SK-N-MC (cell line): Measurements from ENCODE around the gene RAET1G.

Source experiments
- EZH2 ChIP-seq: fragments of 200-600 bp; sonication (generic); IDR thresholded peaks from one replicate; pipeline ENCODE4 v1.6.1; 2017; ENCODE audit warnings: antibody characterized with exemption
- POLR2AphosphoS5 ChIP-seq: IDR thresholded peaks from 2 replicates; pipeline ENCODE4 v1.6.1; 2012; ENCODE audit warnings: mild to moderate bottlenecking, low read depth, low read length, borderline replicate concordance

DNA sequence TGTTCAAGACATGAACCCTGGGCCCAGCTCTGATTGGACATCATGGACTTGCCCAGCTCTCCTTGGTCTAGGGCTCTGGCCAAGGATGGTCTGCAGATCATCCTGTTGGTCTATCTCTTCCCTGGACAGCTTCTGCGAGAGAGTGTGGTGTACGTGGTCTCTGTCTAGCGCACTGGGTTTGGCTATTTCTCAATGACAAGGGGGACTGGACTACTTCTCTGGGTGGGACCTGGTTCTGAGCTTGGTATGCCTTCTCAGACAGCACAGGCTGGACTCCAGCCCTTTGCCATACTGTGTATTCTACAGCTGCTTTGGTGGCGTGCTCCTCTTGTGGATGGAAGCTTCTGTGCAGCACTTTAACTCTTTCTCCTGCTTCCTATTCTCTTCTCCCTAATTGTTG, 16.5 kb downstream of the RAET1G start:
- TF ChIP-seq POLR2AphosphoS5 (no peak), EZH2 (no peak)
